ENCODE measurements around the gene PLEKHA6.

The PLEKHA6 gene

DNA sequence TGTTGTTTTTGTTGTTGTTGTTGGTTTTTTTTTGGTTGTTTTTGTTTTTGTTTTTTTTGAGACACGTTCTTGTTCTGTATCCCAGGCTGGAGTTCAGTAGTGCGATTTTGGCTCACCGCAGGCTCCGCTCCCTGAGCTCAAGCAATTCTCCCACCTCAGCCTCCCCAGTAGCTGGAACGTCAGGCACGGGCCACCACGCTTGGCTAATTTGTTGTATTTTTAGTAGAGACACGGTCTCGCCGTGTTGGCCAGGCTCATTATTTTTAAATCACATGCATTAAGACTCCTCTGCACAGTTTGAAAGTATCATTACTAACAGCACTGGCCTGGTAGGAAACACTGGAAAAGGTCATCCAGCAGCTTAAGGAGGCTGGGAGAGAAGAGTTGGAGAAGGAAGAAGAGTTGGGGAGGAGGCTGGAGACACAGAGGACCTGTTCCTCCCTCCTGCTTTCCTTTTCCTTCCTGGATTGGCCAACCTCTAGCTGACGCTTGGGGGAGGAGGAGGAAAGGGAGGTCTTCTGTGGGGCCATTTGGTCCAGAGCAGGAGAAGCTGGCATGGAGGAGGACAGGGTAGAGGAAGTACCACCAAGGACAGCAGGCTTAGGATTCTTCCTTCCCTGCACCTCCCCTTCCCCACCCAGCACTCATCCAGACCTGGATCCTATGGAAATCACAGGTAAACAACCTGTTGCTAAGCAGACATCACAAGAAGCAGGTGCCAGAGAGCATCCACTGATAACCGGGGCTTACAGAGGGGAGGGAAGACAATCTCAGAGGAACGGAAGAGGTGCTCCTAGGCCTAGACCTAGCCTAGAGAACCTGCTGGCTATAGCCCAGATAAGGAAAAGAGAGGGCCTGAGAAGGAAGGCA, 74.1 kb downstream of the PLEKHA6 start:
- DNase-seq (ENCODE audit: low read depth in 1 of 2, low spot score in 1 of 2), result no peak
- Histone ChIP-seq H3K4me3 (replicated peaks; ENCODE audit: insufficient read depth, low read length) (no peak overlapping the region), H3K27ac (replicated peaks) (peak overlapping the region; percentile 83), H3K27me3 (ENCODE audit: insufficient read depth, poor library complexity, severe bottlenecking) (no peaks in the 10 kb centered on the region)
- TF ChIP-seq CTCF (IDR thresholded peaks at IDR 0.05; ENCODE audit: insufficient read depth, low read length), result no peak
- TF ChIP-seq, protein P1, sequence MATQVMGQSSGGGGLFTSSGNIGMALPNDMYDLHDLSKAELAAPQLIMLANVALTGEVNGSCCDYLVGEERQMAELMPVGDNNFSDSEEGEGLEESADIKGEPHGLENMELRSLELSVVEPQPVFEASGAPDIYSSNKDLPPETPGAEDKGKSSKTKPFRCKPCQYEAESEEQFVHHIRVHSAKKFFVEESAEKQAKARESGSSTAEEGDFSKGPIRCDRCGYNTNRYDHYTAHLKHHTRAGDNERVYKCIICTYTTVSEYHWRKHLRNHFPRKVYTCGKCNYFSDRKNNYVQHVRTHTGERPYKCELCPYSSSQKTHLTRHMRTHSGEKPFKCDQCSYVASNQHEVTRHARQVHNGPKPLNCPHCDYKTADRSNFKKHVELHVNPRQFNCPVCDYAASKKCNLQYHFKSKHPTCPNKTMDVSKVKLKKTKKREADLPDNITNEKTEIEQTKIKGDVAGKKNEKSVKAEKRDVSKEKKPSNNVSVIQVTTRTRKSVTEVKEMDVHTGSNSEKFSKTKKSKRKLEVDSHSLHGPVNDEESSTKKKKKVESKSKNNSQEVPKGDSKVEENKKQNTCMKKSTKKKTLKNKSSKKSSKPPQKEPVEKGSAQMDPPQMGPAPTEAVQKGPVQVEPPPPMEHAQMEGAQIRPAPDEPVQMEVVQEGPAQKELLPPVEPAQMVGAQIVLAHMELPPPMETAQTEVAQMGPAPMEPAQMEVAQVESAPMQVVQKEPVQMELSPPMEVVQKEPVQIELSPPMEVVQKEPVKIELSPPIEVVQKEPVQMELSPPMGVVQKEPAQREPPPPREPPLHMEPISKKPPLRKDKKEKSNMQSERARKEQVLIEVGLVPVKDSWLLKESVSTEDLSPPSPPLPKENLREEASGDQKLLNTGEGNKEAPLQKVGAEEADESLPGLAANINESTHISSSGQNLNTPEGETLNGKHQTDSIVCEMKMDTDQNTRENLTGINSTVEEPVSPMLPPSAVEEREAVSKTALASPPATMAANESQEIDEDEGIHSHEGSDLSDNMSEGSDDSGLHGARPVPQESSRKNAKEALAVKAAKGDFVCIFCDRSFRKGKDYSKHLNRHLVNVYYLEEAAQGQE (IDR thresholded peaks at IDR 0.05; ENCODE audit: insufficient replicate concordance, low read depth), result peak; percentile 21

GRCh38 chr1:204284929-204285328, 74.8 kb downstream of the PLEKHA6 start:
- Histone ChIP-seq H3K27ac (replicated peaks) (no peak overlapping the region), H3K27me3 (ENCODE audit: insufficient read depth, poor library complexity, severe bottlenecking) (no peaks in the 10 kb centered on the region), H3K4me3 (replicated peaks; ENCODE audit: insufficient read depth, low read length) (no peak overlapping the region)
- TF ChIP-seq SPI1 (IDR thresholded peaks at IDR 0.05; ENCODE audit: borderline replicate concordance, low read depth) (no peak), CTCF (IDR thresholded peaks at IDR 0.05; ENCODE audit: insufficient read depth, low read length) (no peak), POLR2AphosphoS5 (IDR thresholded peaks at IDR 0.05; ENCODE audit: low read depth) (no peak), GABPA (IDR thresholded peaks at IDR 0.05; ENCODE audit: low read depth) (no peak)
- TF ChIP-seq, protein P1 (IDR thresholded peaks at IDR 0.05; ENCODE audit: insufficient replicate concordance, low read depth), result no peak
- DNase-seq (ENCODE audit: low read depth in 1 of 2, low spot score in 1 of 2), result no peak

DNA sequence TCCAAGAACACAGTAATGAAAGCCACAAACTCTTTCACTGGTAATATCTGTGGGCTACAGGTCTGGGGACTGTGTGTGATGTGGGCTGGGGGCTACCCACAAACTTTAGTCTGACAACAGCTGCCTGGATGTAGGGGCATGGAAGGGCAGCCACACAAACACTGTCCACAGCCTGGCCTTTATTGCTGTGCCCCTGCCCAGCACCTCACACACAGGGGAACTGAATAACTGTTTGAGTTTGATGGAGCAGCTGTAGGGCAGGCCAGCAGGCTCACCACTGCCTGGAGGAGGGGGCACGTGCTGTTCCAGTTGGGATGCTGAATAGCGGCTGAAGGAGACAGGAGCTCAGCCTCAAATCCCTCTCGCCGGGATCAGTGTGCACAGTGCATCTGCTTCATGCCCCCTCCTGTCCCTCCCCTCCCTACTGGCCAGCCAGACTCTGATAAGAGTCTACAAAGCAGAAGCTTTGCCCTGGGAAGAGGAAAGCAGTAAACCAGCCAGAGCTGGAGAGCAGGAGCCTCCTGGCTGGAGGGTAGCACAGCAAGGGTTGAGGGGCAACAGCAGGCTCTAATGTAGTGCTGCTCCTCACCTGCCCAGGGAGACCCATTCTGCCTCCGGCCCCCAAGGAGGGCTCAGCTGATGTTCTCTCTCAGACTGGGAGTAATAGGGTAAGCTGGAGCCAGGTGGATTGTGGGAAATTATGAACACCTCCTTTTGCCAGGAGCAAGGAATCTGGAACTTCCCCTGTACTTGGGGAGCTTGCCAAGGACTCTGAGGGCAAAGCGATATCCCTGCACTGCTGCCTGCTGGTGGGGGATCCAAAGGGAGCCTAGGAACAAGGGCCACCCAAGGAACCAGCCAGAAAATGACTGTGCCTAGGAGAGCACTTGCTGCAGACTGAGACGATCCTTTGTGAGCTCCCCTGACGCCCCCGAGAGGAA, 75.7 kb downstream of the PLEKHA6 start:
- no peak for DNase-seq (ENCODE audit: low read depth in 1 of 2, low spot score in 1 of 2)
- TF ChIP-seq POLR2AphosphoS5 (IDR thresholded peaks at IDR 0.05; ENCODE audit: low read depth) (no peak), CTCF (IDR thresholded peaks at IDR 0.05; ENCODE audit: insufficient read depth, low read length) (no peak), GABPA (IDR thresholded peaks at IDR 0.05; ENCODE audit: low read depth) (no peak), SPI1 (IDR thresholded peaks at IDR 0.05; ENCODE audit: borderline replicate concordance, low read depth) (no peak)
- TF ChIP-seq, protein P1 (IDR thresholded peaks at IDR 0.05; ENCODE audit: insufficient replicate concordance, low read depth), result no peak
- no peaks in the 10 kb centered on the region for H3K27me3 ChIP-seq (ENCODE audit: insufficient read depth, poor library complexity, severe bottlenecking)
- no peak overlapping the region for H3K27ac ChIP-seq (replicated peaks)
- H3K4me3 ChIP-seq (replicated peaks; ENCODE audit: insufficient read depth, low read length), result no peak overlapping the region
